K562 (cell line): Measurements from ENCODE around the gene MTTP. TPM values are rescaled to one million over a fixed set of nuclear protein-coding genes. Genes with fewer than 3 reads are reported as not detected.

Experiments
- L3MBTL2 ChIP-seq: fragments of 450-650 bp; IDR thresholded peaks from 2 replicates; pipeline ENCODE4 v1.6.1; 2016; ENCODE audit warnings: mild to moderate bottlenecking, moderate library complexity
- NFIC ChIP-seq: fragments of 450-650 bp; IDR thresholded peaks from 2 replicates; pipeline ENCODE4 v1.6.1; 2017; ENCODE audit warnings: mild to moderate bottlenecking, inconsistent platforms
- SAFB ChIP-seq: fragments of 200-400 bp; formaldehyde crosslinking; IDR thresholded peaks from 2 replicates; pipeline ENCODE4 v1.6.1; 2017; ENCODE audit warnings: low read depth, low read length, borderline replicate concordance
- SIX5 ChIP-seq, 2 experiments: IDR thresholded peaks; 2 replicates each; pipeline ENCODE4 v1.6.1; 2011; ENCODE audit warnings: low read length in 2 of 2, borderline replicate concordance in 1 of 2, low read depth in 1 of 2, mild to moderate bottlenecking in 1 of 2, moderate library complexity in 1 of 2; ENCODE audit not compliant: insufficient read depth in 1 of 2
- ZNF23 ChIP-seq: fragments of 250-450 bp; sonication (Bioruptor Pico); IDR thresholded peaks from 2 replicates; pipeline ENCODE4 v1.4.0; 2020; ENCODE audit warnings: mild to moderate bottlenecking
- ZNF282 ChIP-seq: sonication (generic); formaldehyde crosslinking; IDR thresholded peaks from 2 replicates; pipeline ENCODE4 v1.8.1; 2023; ENCODE audit warnings: missing genetic modification reagents
- polyA plus RNA-seq, 8 experiments: library from polyadenylated mRNA; depleted of rRNA in 4 of 8; stranded (reverse) in 5 of 8; unstranded in 3 of 8; fragments of >200 nt; fragmentation: Nextera tagmentation in 2 of 8; fragmentation: Illumina TruSeq in 1 of 8; extraction: Ambion mirVana in 2 of 8; extraction: Trizol in 1 of 8; gene quantifications; 2 replicates each; pipeline versions ENCODE4 v1.2.1 to v1.2.3, GENCODE V29; 2011 to 2014; ENCODE audit warnings: inconsistent platforms in 1 of 8, missing spikeins in 1 of 8
- total RNA-seq, 7 experiments: library from RNA; depleted of rRNA in 6 of 7; stranded (reverse); fragments of >200 nt in 6 of 7; fragmentation: Illumina TruSeq in 2 of 7; extraction: Trizol in 2 of 7; gene quantifications; 2 replicates each; pipeline versions ENCODE4 v1.2.1 to v1.2.3, GENCODE V29; 2011 to 2021; ENCODE audit warnings: low replicate concordance in 1 of 7
- TF ChIP-seq, protein P1 (sequence below): fragments of 450-650 bp; IDR thresholded peaks from 2 replicates; pipeline ENCODE4 v1.6.1; 2016; ENCODE audit warnings: low read depth
- TF ChIP-seq, protein P2 (sequence below): sonication (generic); formaldehyde crosslinking; IDR thresholded peaks from 2 replicates; pipeline ENCODE4 v1.8.0; 2023; ENCODE audit warnings: missing genetic modification reagents, mild to moderate bottlenecking, borderline replicate concordance

The MTTP gene
- total and polyA plus RNA-seq, 9 of the 15 experiments (the other 6 are each of a cell fraction or from before 2014, with no cell fraction given), result 0.01 to 0.29 (median 0.04) TPM; not detected in 2

GRCh38 chr4:99629962-99630554 lies 55.4 kb downstream of the MTTP start (continued):
- TF ChIP-seq, protein P1, sequence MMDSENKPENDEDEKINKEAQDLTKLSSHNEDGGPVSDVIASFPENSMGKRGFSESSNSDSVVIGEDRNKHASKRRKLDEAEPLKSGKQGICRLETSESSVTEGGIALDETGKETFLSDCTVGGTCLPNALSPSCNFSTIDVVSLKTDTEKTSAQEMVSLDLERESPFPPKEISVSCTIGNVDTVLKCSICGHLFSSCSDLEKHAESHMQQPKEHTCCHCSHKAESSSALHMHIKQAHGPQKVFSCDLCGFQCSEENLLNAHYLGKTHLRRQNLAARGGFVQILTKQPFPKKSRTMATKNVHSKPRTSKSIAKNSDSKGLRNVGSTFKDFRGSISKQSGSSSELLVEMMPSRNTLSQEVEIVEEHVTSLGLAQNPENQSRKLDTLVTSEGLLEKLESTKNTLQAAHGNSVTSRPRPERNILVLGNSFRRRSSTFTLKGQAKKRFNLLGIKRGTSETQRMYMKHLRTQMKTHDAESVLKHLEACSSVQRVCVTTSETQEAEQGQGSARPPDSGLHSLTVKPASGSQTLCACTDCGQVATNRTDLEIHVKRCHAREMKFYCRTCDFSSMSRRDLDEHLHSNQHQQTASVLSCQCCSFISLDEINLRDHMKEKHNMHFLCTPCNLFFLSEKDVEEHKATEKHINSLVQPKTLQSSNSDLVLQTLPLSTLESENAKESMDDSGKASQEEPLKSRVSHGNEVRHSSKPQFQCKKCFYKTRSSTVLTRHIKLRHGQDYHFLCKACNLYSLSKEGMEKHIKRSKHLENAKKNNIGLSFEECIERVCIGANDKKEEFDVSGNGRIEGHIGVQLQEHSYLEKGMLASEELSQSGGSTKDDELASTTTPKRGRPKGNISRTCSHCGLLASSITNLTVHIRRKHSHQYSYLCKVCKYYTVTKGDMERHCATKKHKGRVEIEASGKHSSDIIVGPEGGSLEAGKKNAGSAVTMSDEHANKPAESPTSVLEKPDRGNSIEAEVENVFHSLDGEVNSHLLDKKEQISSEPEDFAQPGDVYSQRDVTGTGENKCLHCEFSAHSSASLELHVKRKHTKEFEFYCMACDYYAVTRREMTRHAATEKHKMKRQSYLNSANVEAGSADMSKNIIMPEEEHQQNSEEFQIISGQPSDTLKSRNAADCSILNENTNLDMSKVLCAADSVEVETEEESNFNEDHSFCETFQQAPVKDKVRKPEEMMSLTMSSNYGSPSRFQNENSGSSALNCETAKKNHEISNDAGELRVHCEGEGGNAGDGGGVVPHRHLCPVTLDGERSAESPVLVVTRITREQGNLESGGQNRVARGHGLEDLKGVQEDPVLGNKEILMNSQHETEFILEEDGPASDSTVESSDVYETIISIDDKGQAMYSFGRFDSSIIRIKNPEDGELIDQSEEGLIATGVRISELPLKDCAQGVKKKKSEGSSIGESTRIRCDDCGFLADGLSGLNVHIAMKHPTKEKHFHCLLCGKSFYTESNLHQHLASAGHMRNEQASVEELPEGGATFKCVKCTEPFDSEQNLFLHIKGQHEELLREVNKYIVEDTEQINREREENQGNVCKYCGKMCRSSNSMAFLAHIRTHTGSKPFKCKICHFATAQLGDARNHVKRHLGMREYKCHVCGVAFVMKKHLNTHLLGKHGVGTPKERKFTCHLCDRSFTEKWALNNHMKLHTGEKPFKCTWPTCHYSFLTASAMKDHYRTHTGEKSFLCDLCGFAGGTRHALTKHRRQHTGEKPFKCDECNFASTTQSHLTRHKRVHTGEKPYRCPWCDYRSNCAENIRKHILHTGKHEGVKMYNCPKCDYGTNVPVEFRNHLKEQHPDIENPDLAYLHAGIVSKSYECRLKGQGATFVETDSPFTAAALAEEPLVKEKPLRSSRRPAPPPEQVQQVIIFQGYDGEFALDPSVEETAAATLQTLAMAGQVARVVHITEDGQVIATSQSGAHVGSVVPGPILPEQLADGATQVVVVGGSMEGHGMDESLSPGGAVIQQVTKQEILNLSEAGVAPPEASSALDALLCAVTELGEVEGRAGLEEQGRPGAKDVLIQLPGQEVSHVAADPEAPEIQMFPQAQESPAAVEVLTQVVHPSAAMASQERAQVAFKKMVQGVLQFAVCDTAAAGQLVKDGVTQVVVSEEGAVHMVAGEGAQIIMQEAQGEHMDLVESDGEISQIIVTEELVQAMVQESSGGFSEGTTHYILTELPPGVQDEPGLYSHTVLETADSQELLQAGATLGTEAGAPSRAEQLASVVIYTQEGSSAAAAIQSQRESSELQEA, result no peak
- TF ChIP-seq ZNF282 (CRISPR knock-in tag), result no peak
- TF ChIP-seq ZNF23 (CRISPR knock-in tag), result no peak
- no peak for TF ChIP-seq SIX5 (IDR thresholded peaks at IDR 0.05; ENCODE audit: borderline replicate concordance in 1 of 2, insufficient read depth in 1 of 2, low read depth in 1 of 2, low read length in 2 of 2)
- no peak for TF ChIP-seq SAFB
- TF ChIP-seq L3MBTL2, result no peak
- no peak for TF ChIP-seq NFIC
- TF ChIP-seq, protein P2, sequence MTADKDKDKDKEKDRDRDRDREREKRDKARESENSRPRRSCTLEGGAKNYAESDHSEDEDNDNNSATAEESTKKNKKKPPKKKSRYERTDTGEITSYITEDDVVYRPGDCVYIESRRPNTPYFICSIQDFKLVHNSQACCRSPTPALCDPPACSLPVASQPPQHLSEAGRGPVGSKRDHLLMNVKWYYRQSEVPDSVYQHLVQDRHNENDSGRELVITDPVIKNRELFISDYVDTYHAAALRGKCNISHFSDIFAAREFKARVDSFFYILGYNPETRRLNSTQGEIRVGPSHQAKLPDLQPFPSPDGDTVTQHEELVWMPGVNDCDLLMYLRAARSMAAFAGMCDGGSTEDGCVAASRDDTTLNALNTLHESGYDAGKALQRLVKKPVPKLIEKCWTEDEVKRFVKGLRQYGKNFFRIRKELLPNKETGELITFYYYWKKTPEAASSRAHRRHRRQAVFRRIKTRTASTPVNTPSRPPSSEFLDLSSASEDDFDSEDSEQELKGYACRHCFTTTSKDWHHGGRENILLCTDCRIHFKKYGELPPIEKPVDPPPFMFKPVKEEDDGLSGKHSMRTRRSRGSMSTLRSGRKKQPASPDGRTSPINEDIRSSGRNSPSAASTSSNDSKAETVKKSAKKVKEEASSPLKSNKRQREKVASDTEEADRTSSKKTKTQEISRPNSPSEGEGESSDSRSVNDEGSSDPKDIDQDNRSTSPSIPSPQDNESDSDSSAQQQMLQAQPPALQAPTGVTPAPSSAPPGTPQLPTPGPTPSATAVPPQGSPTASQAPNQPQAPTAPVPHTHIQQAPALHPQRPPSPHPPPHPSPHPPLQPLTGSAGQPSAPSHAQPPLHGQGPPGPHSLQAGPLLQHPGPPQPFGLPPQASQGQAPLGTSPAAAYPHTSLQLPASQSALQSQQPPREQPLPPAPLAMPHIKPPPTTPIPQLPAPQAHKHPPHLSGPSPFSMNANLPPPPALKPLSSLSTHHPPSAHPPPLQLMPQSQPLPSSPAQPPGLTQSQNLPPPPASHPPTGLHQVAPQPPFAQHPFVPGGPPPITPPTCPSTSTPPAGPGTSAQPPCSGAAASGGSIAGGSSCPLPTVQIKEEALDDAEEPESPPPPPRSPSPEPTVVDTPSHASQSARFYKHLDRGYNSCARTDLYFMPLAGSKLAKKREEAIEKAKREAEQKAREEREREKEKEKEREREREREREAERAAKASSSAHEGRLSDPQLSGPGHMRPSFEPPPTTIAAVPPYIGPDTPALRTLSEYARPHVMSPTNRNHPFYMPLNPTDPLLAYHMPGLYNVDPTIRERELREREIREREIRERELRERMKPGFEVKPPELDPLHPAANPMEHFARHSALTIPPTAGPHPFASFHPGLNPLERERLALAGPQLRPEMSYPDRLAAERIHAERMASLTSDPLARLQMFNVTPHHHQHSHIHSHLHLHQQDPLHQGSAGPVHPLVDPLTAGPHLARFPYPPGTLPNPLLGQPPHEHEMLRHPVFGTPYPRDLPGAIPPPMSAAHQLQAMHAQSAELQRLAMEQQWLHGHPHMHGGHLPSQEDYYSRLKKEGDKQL, result no peak
